ENCODE data around the gene ERF.

ERF gene

GRCh38 chr19:42229301-42229854 is 25.6 kb downstream of the ERF start:
- Histone ChIP-seq H3K4me3 (IDR thresholded peaks at IDR 0.05; ENCODE audit: insufficient read depth, low read depth, low read length) (no peak overlapping the region), H2AFZ (ENCODE audit: low read depth) (no peak overlapping the region), H3K27me3 (ENCODE audit: insufficient read depth, low read depth) (no peaks in the 10 kb centered on the region), H3K36me3 (ENCODE audit: insufficient read depth) (peaks cover 6% of the 10 kb centered on the region; the same call in 1 of the 2 replicates), H3K4me1 (ENCODE audit: low read depth, poor library complexity, severe bottlenecking) (no peaks in the 10 kb centered on the region), H4K20me1 (ENCODE audit: insufficient read depth) (no peaks in the 10 kb centered on the region), H3K9ac (no peak overlapping the region), H3K79me2 (ENCODE audit: insufficient read depth, low read depth) (no peaks in the 10 kb centered on the region; the same call in 1 of the 2 replicates), H3K27ac (no peak overlapping the region), H3K4me2 (no peak overlapping the region)
- no peak for TF ChIP-seq CTCF (conservative IDR thresholded peaks at IDR 0.05; ENCODE audit: low read depth, low read length)

- H3K36me3 ChIP-seq (ENCODE audit: insufficient read depth) = peaks cover 6% of the 10 kb centered on the region; the same call in 1 of the 2 replicates
- no peaks in the 10 kb centered on the region for H4K20me1 ChIP-seq (ENCODE audit: insufficient read depth)
- no peak overlapping the region for H3K4me2 ChIP-seq
- no peak for TF ChIP-seq CTCF (conservative IDR thresholded peaks at IDR 0.05; ENCODE audit: low read depth, low read length)
- H2AFZ ChIP-seq (ENCODE audit: low read depth) = no peak overlapping the region
- no peak overlapping the region for H3K4me3 ChIP-seq (IDR thresholded peaks at IDR 0.05; ENCODE audit: insufficient read depth, low read depth, low read length)
- no peak overlapping the region for H3K27ac ChIP-seq
- no peaks in the 10 kb centered on the region for H3K4me1 ChIP-seq (ENCODE audit: low read depth, poor library complexity, severe bottlenecking)
- H3K27me3 ChIP-seq (ENCODE audit: insufficient read depth, low read depth) = no peaks in the 10 kb centered on the region
- H3K9ac ChIP-seq = no peak overlapping the region
- no peaks in the 10 kb centered on the region; the same call in 1 of the 2 replicates for H3K79me2 ChIP-seq (ENCODE audit: insufficient read depth, low read depth)
These were observed 26.3 kb downstream of the ERF start for GRCh38 chr19:42228641-42229040.

- Histone ChIP-seq H3K4me1 (ENCODE audit: low read depth, poor library complexity, severe bottlenecking) (no peaks in the 10 kb centered on the region), H3K4me2 (no peak overlapping the region), H2AFZ (ENCODE audit: low read depth) (no peak overlapping the region), H3K79me2 (ENCODE audit: insufficient read depth, low read depth) (peaks cover 15% of the 10 kb centered on the region; the same call in 1 of the 2 replicates), H4K20me1 (ENCODE audit: insufficient read depth) (no peaks in the 10 kb centered on the region), H3K27me3 (ENCODE audit: insufficient read depth, low read depth) (no peaks in the 10 kb centered on the region), H3K36me3 (ENCODE audit: insufficient read depth) (peaks cover 6% of the 10 kb centered on the region; the same call in 1 of the 2 replicates), H3K4me3 (IDR thresholded peaks at IDR 0.05; ENCODE audit: insufficient read depth, low read depth, low read length) (no peak overlapping the region), H3K9ac (no peak overlapping the region), H3K27ac (no peak overlapping the region)
- no peak for TF ChIP-seq CTCF (conservative IDR thresholded peaks at IDR 0.05; ENCODE audit: low read depth, low read length)
These were observed 28.0 kb downstream of the ERF start for GRCh38 chr19:42226886-42227285.

GRCh38 chr19:42225718-42226292 is 29.1 kb downstream of the ERF start:
- H3K9ac ChIP-seq = no peak overlapping the region
- H3K4me3 ChIP-seq (IDR thresholded peaks at IDR 0.05; ENCODE audit: insufficient read depth, low read depth, low read length) = no peak overlapping the region
- no peak overlapping the region for H3K4me2 ChIP-seq
- H3K27me3 ChIP-seq (ENCODE audit: insufficient read depth, low read depth) = no peaks in the 10 kb centered on the region
- no peak overlapping the region for H3K27ac ChIP-seq
- H3K36me3 ChIP-seq (ENCODE audit: insufficient read depth) = peaks cover under 1% of the 10 kb centered on the region; the same call in 1 of the 2 replicates
- peaks cover 26% of the 10 kb centered on the region for H3K79me2 ChIP-seq (ENCODE audit: insufficient read depth, low read depth)
- no peaks in the 10 kb centered on the region for H4K20me1 ChIP-seq (ENCODE audit: insufficient read depth)
- no peak overlapping the region for H2AFZ ChIP-seq (ENCODE audit: low read depth)
- peaks cover 8% of the 10 kb centered on the region for H3K4me1 ChIP-seq (ENCODE audit: low read depth, poor library complexity, severe bottlenecking)
- no peak for TF ChIP-seq CTCF (conservative IDR thresholded peaks at IDR 0.05; ENCODE audit: low read depth, low read length)
